ENCODE results near the gene STARD10. TPM values are rescaled to one million over a fixed set of nuclear protein-coding genes. Genes with fewer than 3 reads are reported as not detected.

STARD10 gene
- total and polyA plus RNA-seq, 2 of the 8 experiments (the other 6 are each of a cell fraction or from before 2014, with no cell fraction given) = 23.7 to 35.7 TPM

GRCh38 chr11:72828692-72829101 is 34.9 kb upstream of the STARD10 start:
- H2BK15ac ChIP-seq (ENCODE audit: low read length) = no peak overlapping the region
- POLR2A ChIA-PET (ENCODE audit: partially characterized antibody) = interaction anchor here (0.6 to 1.1 kb wide), 2 partner anchors 29 to 62 kb away, joined by 4 read pairs; no protein-coding TSS in a partner anchor
- no peaks in the 10 kb centered on the region for H3K79me2 ChIP-seq (ENCODE audit: control insufficient read depth in 1 of 2, insufficient read depth in 2 of 2, low read length in 2 of 2)

More at GRCh38 chr11:72828692-72829101, 34.9 kb upstream of the STARD10 start:
- no peak overlapping the region for H2BK12ac ChIP-seq (ENCODE audit: low read depth, low read length)
- peaks cover 0 to 5% (median 4%) of the 10 kb centered on the region in 4 experiments; a peak in 6 of 7 replicates for H3K4me1 ChIP-seq (replicated peaks in 1 of 4; ENCODE audit: control insufficient read depth in 3 of 4, insufficient read depth in 4 of 4, low read length in 3 of 4)
- no peak overlapping the region for H3K56ac ChIP-seq (replicated peaks; ENCODE audit: insufficient read length, low read depth, low read length)
- FAIRE-seq = no peak
- H4K91ac ChIP-seq (replicated peaks; ENCODE audit: insufficient read length, low read length) = no peak overlapping the region
- CTCF ChIA-PET (ENCODE audit: partially characterized antibody) = interaction anchor here (0.7 to 11.9 kb wide), 14 partner anchors 12 to 461 kb away, joined by 3 to 258 read pairs (median 6); partner anchors contain the start of gene FCHSD2
- no peak for DNase-seq (ENCODE audit: low read depth in 1 of 2, low spot score in 2 of 2)
- H4K5ac ChIP-seq (ENCODE audit: insufficient read length, low read depth, low read length) = no peak overlapping the region
- no peak overlapping the region for H3K23ac ChIP-seq (ENCODE audit: insufficient read length)
- H3K79me1 ChIP-seq (ENCODE audit: low read depth, low read length) = no peaks in the 10 kb centered on the region
- H3K4me2 ChIP-seq (ENCODE audit: insufficient read depth in 1 of 2, low read depth in 2 of 2, low read length in 2 of 2) = no peak overlapping the region
- no peak overlapping the region for H2BK20ac ChIP-seq (ENCODE audit: low read length)
- H3K36me3 ChIP-seq (ENCODE audit: control insufficient read depth in 2 of 4, insufficient read depth in 4 of 4, low read length in 3 of 4) = no peaks in the 10 kb centered on the region; a peak in 1 of 8 replicates
- no peak overlapping the region for H2BK120ac ChIP-seq (replicated peaks; ENCODE audit: low read depth, low read length)
- H4K8ac ChIP-seq (ENCODE audit: extremely low read depth, insufficient read depth, low read length) = no peak overlapping the region
- H2AFZ ChIP-seq (ENCODE audit: low read length) = no peak overlapping the region
- no peak overlapping the region for H3K14ac ChIP-seq (ENCODE audit: insufficient read length)
- no peak overlapping the region for H3K4ac ChIP-seq (replicated peaks; ENCODE audit: insufficient read length, low read depth, low read length)
- no peak overlapping the region for H3K4me3 ChIP-seq (ENCODE audit: extremely low read depth in 1 of 4, insufficient read depth in 2 of 4, low read depth in 3 of 4, low read length in 4 of 4)
- no peak overlapping the region for H3K27ac ChIP-seq (ENCODE audit: low read depth, low read length)
- H3K23me2 ChIP-seq (ENCODE audit: low read depth, low read length) = no peaks in the 10 kb centered on the region
- WGBS, 2 experiments (ENCODE audit: extremely low coverage in 1 of 2, insufficient coverage in 1 of 2, insufficient read length in 1 of 2, insufficient replicate concordance in 2 of 2, low coverage in 1 of 2, low lambda C conversion rate in 2 of 2, missing lambda C conversion rate in 1 of 2) = 95% methylated on average over 7 of the region's 7 CpGs; no CpG with 5 or more reads in 1 of the 2 experiments
- H3K9ac ChIP-seq (replicated peaks in 1 of 4; ENCODE audit: extremely low read depth in 1 of 4, low read depth in 3 of 4, low read length in 3 of 4) = no peak overlapping the region
- no peaks in the 10 kb centered on the region for H4K20me1 ChIP-seq (replicated peaks in 1 of 2; ENCODE audit: control insufficient read depth in 1 of 2, insufficient read depth in 2 of 2, low read length in 2 of 2)
- H3K18ac ChIP-seq (ENCODE audit: extremely low read depth, low read length) = no peak overlapping the region; the same call in 1 of the 2 replicates
- no peak for TF ChIP-seq KDM5A (IDR thresholded peaks at IDR 0.05; ENCODE audit: low read length)
- TF ChIP-seq, protein P1, sequence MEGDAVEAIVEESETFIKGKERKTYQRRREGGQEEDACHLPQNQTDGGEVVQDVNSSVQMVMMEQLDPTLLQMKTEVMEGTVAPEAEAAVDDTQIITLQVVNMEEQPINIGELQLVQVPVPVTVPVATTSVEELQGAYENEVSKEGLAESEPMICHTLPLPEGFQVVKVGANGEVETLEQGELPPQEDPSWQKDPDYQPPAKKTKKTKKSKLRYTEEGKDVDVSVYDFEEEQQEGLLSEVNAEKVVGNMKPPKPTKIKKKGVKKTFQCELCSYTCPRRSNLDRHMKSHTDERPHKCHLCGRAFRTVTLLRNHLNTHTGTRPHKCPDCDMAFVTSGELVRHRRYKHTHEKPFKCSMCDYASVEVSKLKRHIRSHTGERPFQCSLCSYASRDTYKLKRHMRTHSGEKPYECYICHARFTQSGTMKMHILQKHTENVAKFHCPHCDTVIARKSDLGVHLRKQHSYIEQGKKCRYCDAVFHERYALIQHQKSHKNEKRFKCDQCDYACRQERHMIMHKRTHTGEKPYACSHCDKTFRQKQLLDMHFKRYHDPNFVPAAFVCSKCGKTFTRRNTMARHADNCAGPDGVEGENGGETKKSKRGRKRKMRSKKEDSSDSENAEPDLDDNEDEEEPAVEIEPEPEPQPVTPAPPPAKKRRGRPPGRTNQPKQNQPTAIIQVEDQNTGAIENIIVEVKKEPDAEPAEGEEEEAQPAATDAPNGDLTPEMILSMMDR (IDR thresholded peaks at IDR 0.05; ENCODE audit: control extremely low read depth in 1 of 3, insufficient read depth in 1 of 3, low read depth in 1 of 3, low read length in 3 of 3) = no peak
- no peak for TF ChIP-seq CBX5 (IDR thresholded peaks at IDR 0.05; ENCODE audit: low read depth, low read length)
- TF ChIP-seq YY1 (IDR thresholded peaks at IDR 0.05; ENCODE audit: low read depth, low read length) = no peak
- TF ChIP-seq GABPA (IDR thresholded peaks at IDR 0.05; ENCODE audit: borderline replicate concordance, insufficient read depth, low read length) = no peak
- H2AK5ac ChIP-seq (ENCODE audit: low read depth, low read length) = no peak overlapping the region
- no peaks in the 10 kb centered on the region; a peak in 3 of 7 replicates for H3K27me3 ChIP-seq (replicated peaks in 1 of 4; ENCODE audit: control insufficient read depth in 3 of 4, extremely low read depth in 1 of 4, insufficient read depth in 3 of 4, low read length in 3 of 4)
- H2BK5ac ChIP-seq (ENCODE audit: low read depth, low read length) = no peak overlapping the region
- H3K9me3 ChIP-seq (ENCODE audit: insufficient read depth in 2 of 2, low read depth in 1 of 2, low read length in 1 of 2) = no peaks in the 10 kb centered on the region

Data from H1 (cell line).